ENCODE measurements around the gene FHAD1. TPM values are rescaled to one million over a fixed set of nuclear protein-coding genes. Genes with fewer than 3 reads are reported as not detected.

The FHAD1 gene
- total and polyA plus RNA-seq, 2 of the 13 experiments (the other 11 are each of a cell fraction or from before 2014, with no cell fraction given), result not detected

DNA sequence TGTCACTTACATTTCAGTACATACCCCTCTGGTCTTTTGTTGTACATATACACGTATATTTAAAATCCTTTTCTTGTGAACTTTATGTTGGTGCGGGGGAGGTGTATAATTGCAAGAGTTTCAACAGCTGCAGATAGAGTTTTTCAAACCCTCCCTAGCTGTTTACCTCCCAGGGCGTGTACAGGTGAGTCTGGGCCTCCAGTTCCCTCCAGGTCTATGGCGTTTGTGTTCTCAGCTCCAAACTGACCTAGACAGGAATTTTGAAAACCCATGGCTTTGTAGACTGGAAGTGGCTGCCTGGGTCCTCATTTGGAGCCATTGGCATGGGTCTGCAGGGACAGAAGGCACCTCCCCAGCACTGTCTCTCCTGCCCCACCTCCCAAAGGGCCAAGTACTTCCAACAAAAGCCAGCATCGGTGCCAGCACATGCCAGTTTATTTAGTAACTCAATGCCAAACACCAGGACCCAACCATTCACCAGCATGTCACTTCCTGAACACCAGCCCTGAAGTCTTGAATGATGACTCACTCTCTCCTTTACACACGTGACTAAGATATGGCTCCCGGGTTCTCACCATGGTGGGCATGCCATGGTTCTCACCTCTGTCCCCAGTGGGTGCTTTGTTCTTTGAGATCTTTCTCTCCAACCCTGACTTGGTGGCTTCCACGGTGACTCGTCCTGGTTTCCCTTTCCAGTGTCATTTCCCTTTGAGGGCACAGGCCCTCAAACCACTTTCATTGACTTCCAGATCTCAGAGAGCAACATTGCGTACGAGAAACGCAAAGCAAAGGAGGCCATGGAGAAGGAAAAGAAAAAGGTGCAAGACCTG lies 105.3 kb downstream of the FHAD1 start (continued):
- no peak for TF ChIP-seq PLSCR1 (CRISPR knock-in tag; IDR thresholded peaks at IDR 0.05; ENCODE audit: borderline replicate concordance)
- TF ChIP-seq, protein P1, sequence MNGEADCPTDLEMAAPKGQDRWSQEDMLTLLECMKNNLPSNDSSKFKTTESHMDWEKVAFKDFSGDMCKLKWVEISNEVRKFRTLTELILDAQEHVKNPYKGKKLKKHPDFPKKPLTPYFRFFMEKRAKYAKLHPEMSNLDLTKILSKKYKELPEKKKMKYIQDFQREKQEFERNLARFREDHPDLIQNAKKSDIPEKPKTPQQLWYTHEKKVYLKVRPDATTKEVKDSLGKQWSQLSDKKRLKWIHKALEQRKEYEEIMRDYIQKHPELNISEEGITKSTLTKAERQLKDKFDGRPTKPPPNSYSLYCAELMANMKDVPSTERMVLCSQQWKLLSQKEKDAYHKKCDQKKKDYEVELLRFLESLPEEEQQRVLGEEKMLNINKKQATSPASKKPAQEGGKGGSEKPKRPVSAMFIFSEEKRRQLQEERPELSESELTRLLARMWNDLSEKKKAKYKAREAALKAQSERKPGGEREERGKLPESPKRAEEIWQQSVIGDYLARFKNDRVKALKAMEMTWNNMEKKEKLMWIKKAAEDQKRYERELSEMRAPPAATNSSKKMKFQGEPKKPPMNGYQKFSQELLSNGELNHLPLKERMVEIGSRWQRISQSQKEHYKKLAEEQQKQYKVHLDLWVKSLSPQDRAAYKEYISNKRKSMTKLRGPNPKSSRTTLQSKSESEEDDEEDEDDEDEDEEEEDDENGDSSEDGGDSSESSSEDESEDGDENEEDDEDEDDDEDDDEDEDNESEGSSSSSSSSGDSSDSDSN (CRISPR knock-in tag; IDR thresholded peaks at IDR 0.05), result no peak
- no peak for TF ChIP-seq MEIS2 (CRISPR knock-in tag; IDR thresholded peaks at IDR 0.05)
- TF ChIP-seq, protein P2, sequence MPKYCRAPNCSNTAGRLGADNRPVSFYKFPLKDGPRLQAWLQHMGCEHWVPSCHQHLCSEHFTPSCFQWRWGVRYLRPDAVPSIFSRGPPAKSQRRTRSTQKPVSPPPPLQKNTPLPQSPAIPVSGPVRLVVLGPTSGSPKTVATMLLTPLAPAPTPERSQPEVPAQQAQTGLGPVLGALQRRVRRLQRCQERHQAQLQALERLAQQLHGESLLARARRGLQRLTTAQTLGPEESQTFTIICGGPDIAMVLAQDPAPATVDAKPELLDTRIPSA (CRISPR knock-in tag; IDR thresholded peaks at IDR 0.05; ENCODE audit: borderline replicate concordance), result no peak
- TF ChIP-seq, protein P3, sequence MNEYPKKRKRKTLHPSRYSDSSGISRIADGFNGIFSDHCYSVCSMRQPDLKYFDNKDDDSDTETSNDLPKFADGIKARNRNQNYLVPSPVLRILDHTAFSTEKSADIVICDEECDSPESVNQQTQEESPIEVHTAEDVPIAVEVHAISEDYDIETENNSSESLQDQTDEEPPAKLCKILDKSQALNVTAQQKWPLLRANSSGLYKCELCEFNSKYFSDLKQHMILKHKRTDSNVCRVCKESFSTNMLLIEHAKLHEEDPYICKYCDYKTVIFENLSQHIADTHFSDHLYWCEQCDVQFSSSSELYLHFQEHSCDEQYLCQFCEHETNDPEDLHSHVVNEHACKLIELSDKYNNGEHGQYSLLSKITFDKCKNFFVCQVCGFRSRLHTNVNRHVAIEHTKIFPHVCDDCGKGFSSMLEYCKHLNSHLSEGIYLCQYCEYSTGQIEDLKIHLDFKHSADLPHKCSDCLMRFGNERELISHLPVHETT (CRISPR knock-in tag; conservative IDR thresholded peaks at IDR 0.05), result no peak
- TF ChIP-seq ZBTB37 (CRISPR knock-in tag; IDR thresholded peaks at IDR 0.05), result no peak
- TF ChIP-seq, protein P4, sequence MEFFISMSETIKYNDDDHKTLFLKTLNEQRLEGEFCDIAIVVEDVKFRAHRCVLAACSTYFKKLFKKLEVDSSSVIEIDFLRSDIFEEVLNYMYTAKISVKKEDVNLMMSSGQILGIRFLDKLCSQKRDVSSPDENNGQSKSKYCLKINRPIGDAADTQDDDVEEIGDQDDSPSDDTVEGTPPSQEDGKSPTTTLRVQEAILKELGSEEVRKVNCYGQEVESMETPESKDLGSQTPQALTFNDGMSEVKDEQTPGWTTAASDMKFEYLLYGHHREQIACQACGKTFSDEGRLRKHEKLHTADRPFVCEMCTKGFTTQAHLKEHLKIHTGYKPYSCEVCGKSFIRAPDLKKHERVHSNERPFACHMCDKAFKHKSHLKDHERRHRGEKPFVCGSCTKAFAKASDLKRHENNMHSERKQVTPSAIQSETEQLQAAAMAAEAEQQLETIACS (CRISPR knock-in tag; IDR thresholded peaks at IDR 0.05), result no peak
- no peak for TF ChIP-seq ZNF777 (CRISPR knock-in tag; IDR thresholded peaks at IDR 0.05)
- no peak for TF ChIP-seq NONO (IDR thresholded peaks at IDR 0.05)
- no peak for TF ChIP-seq NONO (CRISPR knock-in tag; conservative IDR thresholded peaks at IDR 0.05)
- TF ChIP-seq CENPT (CRISPR knock-in tag; IDR thresholded peaks at IDR 0.05; ENCODE audit: low read depth), result no peak
- TF ChIP-seq ZSCAN31 (CRISPR knock-in tag; IDR thresholded peaks at IDR 0.05; ENCODE audit: low read depth), result no peak
- no peak for TF ChIP-seq ZNF274 (CRISPR knock-in tag; IDR thresholded peaks at IDR 0.05)
- no peak for TF ChIP-seq KLF6 (CRISPR knock-in tag; IDR thresholded peaks at IDR 0.05)
- no peak for TF ChIP-seq ZNF33B (CRISPR knock-in tag; IDR thresholded peaks at IDR 0.05)

Measured in HepG2 (cell line).